ENCODE data around the gene ZBED4.

Gene ZBED4

DNA sequence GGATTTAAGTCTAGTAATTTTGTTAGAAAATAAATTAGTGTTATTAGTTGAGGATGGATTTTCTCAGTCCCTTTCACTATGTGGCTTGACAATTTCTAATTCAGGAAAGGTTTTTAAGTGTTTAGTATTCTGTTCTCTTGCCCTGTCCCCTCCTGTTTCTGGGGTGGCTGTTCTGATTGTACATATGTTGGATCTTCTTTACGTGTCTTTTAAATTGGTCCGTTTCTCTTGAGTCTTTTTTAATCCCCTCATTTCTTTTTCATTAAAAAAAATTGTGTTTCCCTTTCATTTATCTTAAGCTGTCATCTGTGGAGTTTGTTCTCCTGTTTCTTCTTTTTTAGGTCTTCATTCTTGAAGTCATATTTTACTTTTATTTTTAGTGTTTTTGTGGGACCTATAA lies 12.5 kb downstream of the ZBED4 start:
- TF ChIP-seq, protein P1, sequence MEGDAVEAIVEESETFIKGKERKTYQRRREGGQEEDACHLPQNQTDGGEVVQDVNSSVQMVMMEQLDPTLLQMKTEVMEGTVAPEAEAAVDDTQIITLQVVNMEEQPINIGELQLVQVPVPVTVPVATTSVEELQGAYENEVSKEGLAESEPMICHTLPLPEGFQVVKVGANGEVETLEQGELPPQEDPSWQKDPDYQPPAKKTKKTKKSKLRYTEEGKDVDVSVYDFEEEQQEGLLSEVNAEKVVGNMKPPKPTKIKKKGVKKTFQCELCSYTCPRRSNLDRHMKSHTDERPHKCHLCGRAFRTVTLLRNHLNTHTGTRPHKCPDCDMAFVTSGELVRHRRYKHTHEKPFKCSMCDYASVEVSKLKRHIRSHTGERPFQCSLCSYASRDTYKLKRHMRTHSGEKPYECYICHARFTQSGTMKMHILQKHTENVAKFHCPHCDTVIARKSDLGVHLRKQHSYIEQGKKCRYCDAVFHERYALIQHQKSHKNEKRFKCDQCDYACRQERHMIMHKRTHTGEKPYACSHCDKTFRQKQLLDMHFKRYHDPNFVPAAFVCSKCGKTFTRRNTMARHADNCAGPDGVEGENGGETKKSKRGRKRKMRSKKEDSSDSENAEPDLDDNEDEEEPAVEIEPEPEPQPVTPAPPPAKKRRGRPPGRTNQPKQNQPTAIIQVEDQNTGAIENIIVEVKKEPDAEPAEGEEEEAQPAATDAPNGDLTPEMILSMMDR (IDR thresholded peaks at IDR 0.05) = no peak

DNA sequence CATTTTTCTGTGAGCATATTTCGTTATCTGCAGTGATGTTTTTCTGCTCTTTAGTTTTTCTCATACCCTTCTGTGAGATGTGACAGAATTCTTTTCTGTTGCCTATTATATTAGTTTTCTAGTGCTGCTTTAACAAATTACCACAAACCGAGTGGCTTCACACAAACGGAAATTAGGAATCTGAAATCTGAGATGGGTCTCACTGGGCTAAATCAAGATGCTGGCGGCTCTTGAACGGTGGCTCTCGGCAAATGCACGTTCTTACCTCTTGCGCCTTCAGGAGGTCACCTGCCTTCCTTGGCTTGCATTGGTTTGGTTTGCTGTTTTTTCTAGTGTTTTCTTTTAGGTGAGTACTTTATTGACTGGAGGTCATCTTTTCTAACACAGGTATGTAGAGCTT lies 13.0 kb downstream of the ZBED4 start:
- TF ChIP-seq, protein P1 (IDR thresholded peaks at IDR 0.05) = no peak

GRCh38 chr22:49867303-49868265 lies 13.9 kb downstream of the ZBED4 start:
- TF ChIP-seq, protein P1 (IDR thresholded peaks at IDR 0.05) = no peak

DNA sequence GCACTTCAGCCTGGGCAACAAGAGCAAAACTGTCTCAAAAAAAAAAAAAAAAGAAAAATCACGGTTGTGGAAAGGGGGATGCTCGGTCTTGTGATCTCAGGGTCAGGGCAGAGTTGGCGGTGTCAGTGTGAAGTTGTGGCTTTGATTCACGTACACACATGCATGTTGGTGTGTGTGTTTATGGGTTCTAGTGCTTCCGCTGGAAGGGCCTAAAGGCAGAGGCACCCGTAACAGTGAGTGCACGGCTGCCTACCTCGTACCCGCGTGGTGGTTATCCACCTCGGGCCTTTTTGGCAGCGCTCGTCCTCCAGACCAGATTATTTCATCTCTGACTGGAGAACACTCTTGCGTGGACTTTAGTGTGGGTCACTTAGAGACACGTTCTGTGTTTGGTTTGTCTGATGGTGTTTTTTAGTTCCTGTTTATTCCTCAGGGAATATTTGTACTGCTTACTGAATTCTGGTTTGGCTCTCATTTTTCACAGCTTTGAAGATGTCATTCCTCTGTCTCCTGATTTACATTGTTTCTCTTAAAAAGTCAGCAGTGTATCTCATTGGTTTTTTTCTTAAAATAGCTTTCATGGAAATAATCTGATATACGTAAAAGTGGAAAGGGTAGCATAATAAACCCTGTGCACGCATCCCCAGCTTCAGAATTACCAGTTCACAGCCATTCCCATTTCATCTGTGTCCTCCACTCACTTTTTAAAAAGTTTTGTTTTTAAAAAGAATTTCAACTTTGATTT lies 15.6 kb downstream of the ZBED4 start:
- TF ChIP-seq, protein P1 (IDR thresholded peaks at IDR 0.05) = no peak

DNA sequence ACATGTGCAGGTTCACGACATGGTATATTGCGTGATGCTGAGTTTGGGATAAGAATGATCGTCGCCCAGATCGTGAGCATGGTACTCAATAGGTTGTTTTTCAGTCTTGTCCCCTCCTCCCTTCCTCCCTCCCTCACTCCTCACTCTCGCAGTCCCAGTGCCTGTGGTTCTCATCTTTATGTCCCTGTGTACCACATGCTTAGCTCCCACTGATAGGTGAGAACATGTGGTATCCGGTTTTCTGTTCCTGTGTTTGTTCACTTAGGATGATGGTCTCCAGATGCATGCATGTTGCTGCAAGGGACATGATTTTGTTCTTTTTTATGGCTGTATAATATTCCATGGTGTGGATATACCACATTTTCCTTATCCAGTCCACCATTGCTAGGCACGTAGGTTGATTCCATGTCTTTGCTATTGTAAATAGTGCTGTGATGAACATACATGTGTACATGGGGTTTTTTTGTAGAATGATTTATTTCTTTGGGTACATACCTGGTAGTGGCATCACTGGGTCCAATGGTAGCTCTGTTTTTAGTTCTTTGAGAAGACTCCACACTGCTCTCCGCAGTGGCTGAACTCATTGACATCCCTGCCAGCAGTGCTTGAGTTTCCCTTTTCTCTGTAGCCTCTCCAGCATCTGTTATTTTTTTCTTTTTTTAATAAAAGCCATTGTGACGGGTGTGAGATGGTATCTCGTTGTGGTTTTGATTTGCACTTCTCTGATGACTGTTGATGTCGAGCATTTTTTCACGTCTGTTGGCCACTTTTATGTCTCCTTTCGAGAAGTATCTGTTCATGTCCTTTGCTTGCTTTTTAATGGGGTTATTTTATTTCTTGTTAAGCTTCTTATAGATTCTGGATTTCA lies 16.4 kb downstream of the ZBED4 start:
- TF ChIP-seq, protein P1 (IDR thresholded peaks at IDR 0.05) = no peak

- TF ChIP-seq, protein P1 (IDR thresholded peaks at IDR 0.05) = no peak
These were observed 17.8 kb downstream of the ZBED4 start for GRCh38 chr22:49871482-49871881.

- TF ChIP-seq, protein P1 (IDR thresholded peaks at IDR 0.05) = no peak
These were observed 18.7 kb downstream of the ZBED4 start for GRCh38 chr22:49872347-49872746.
